K562 (cell line): ENCODE data around the gene DAG1. TPM values are rescaled to one million over a fixed set of nuclear protein-coding genes. Genes with fewer than 3 reads are reported as not detected.

Source experiments
- ATAC-seq: fragments of 200-7000 bp; cut with Tn5 transposase; 3 replicates; pipeline ENCODE4 v1.9.1; 2020; ENCODE audit warnings: moderate library complexity
- BruUV-seq: library from RNA; stranded (reverse); fragments of 400-500 nt; replicated peaks from 2 replicates; lab custom pipeline; 2021; lab: Mats Ljungman, UMichigan
- CTCF ChIA-PET: fragments of 300-600 bp; formaldehyde crosslinking; extraction: SDS; loops from one replicate; lab custom pipeline; 2021; ENCODE audit warnings: low intra/inter-chr PET ratio; lab: Yijun Ruan, JAX
- POLR2A ChIA-PET: fragments of 300-600, 350-650 bp; sonication (Branson Sonifier 250); formaldehyde crosslinking; extraction: SDS; loops from one replicate; lab custom pipeline; 2021; ENCODE audit warnings: antibody characterized with exemption, inconsistent platforms; lab: Yijun Ruan, JAX
- DNase-seq, 4 experiments: peaks; one replicate each; pipeline versions ENCODE4 v3.0.0 to v3.0.0-alpha.2; 2011 to 2018; ENCODE audit warnings: low spot score in 3 of 4, mixed read lengths in 3 of 4; ENCODE audit errors: extremely low read depth in 1 of 4
- FAIRE-seq: peaks from 2 replicates; lab custom pipeline; 2011; peaks lifted over from hg19 to GRCh38; lab: Jason Lieb, UNC
- H2AFZ ChIP-seq: 2 replicates; pipeline ENCODE4 v1.6.0; 2011; ENCODE audit warnings: low read depth, low read length, control low read depth, inconsistent platforms
- H3K27ac ChIP-seq: fragments of 200-600 bp; 3 replicates; pipeline ENCODE4 v1.8.0; 2011; ENCODE audit warnings: low read depth, mild to moderate bottlenecking, control low read depth, inconsistent platforms, low read length, moderate library complexity, mixed read lengths; ENCODE audit errors: extremely low read depth
- H3K27me3 ChIP-seq, 2 experiments: fragments of 300-600 bp in 1 of 2; 2 replicates in 1 of 2; 3 replicates in 1 of 2; pipeline versions ENCODE4 v1.6.0 to v1.8.0; 2011; ENCODE audit warnings: inconsistent platforms in 2 of 2, low read length in 2 of 2, mild to moderate bottlenecking in 1 of 2, mixed read lengths in 1 of 2, moderate library complexity in 1 of 2; ENCODE audit not compliant: control insufficient read depth in 2 of 2, insufficient read depth in 2 of 2
- H3K36me3 ChIP-seq: fragments of 300-600 bp; 3 replicates; pipeline ENCODE4 v1.8.0; 2011; ENCODE audit warnings: mild to moderate bottlenecking, low read length, inconsistent platforms; ENCODE audit not compliant: control insufficient read depth, insufficient read depth
- H3K4me1 ChIP-seq, 2 experiments: fragments of 200-600 bp in 1 of 2; replicated peaks in 1 of 2; 2 replicates in 1 of 2; 3 replicates in 1 of 2; pipeline versions ENCODE4 v1.5.1 to v1.8.0; 2011; ENCODE audit warnings: inconsistent platforms in 2 of 2, low read length in 2 of 2, mild to moderate bottlenecking in 1 of 2, mixed read lengths in 1 of 2, moderate library complexity in 1 of 2; ENCODE audit not compliant: control insufficient read depth in 2 of 2, insufficient read depth in 2 of 2
- H3K4me2 ChIP-seq: 2 replicates; pipeline ENCODE4 v1.6.1; 2011; ENCODE audit warnings: low read length, control low read depth, inconsistent platforms, mixed read lengths; ENCODE audit not compliant: insufficient read depth
- H3K4me3 ChIP-seq: fragments of 200-600 bp; sonication (generic), shearing (Covaris generic); 2 replicates; pipeline ENCODE4 v1.5.1; 2016; ENCODE audit warnings: control low read depth, inconsistent platforms
- H3K79me2 ChIP-seq: fragments of 200-600 bp; 3 replicates; pipeline ENCODE4 v1.8.0; 2011; ENCODE audit warnings: low read length, inconsistent platforms; ENCODE audit not compliant: control insufficient read depth, insufficient read depth
- H3K9ac ChIP-seq, 2 experiments: 2 replicates each; pipeline versions ENCODE4 v1.6.0 to v1.6.1; 2011; ENCODE audit warnings: low read depth in 2 of 2, low read length in 2 of 2, control low read depth in 1 of 2, inconsistent platforms in 1 of 2, mild to moderate bottlenecking in 1 of 2, mixed read lengths in 1 of 2; ENCODE audit not compliant: insufficient read depth in 1 of 2
- H3K9me1 ChIP-seq: one replicate; pipeline ENCODE4 v1.6.0; 2011; ENCODE audit warnings: inconsistent platforms, mild to moderate bottlenecking, low read length, moderate library complexity; ENCODE audit not compliant: control insufficient read depth, insufficient read depth
- H3K9me3 ChIP-seq: replicated peaks from 2 replicates; pipeline ENCODE4 v1.5.1; 2011; ENCODE audit warnings: low read depth, low read length, inconsistent platforms; ENCODE audit not compliant: control insufficient read depth, insufficient read depth
- H4K20me1 ChIP-seq: replicated peaks from 2 replicates; pipeline ENCODE4 v1.6.1; 2011; ENCODE audit warnings: low read length, inconsistent platforms, mixed read lengths; ENCODE audit not compliant: control insufficient read depth, insufficient read depth
- ARID3A ChIP-seq: IDR thresholded peaks from 2 replicates; pipeline ENCODE4 v1.6.1; 2012; ENCODE audit warnings: low read depth, low read length, improper control_type of control experiment, borderline replicate concordance
- BDP1 ChIP-seq: IDR thresholded peaks from 3 replicates; pipeline ENCODE4 v1.6.1; 2011; ENCODE audit not compliant: insufficient read length, insufficient read depth
- E2F1 ChIP-seq: sonication (generic); formaldehyde crosslinking; IDR thresholded peaks from 2 replicates; pipeline ENCODE4 v1.8.1; 2023; ENCODE audit warnings: mild to moderate bottlenecking, missing genetic modification reagents, moderate library complexity
- FOXP4 ChIP-seq: sonication (generic); formaldehyde crosslinking; IDR thresholded peaks from 2 replicates; pipeline ENCODE4 v1.8.0; 2022; ENCODE audit warnings: mild to moderate bottlenecking, missing genetic modification reagents, borderline replicate concordance
- HNRNPH1 ChIP-seq: fragments of 200-400 bp; formaldehyde crosslinking; optimal IDR thresholded peaks from 2 replicates; pipeline ENCODE3; 2017; ENCODE audit warnings: low read depth, mild to moderate bottlenecking, low read length, moderate library complexity
- NFYB ChIP-seq: IDR thresholded peaks from 2 replicates; pipeline ENCODE4 v1.6.1; 2011; ENCODE audit warnings: mild to moderate bottlenecking, moderate library complexity; ENCODE audit not compliant: insufficient read length; ENCODE audit errors: extremely low read depth
- POLR3G ChIP-seq: IDR thresholded peaks from 2 replicates; pipeline ENCODE4 v1.6.1; 2011; ENCODE audit not compliant: insufficient read length, insufficient replicate concordance; ENCODE audit errors: extremely low read depth
- PRMT5 ChIP-seq: sonication (generic); formaldehyde crosslinking; IDR thresholded peaks from 2 replicates; pipeline ENCODE4 v1.5.0; 2020; ENCODE audit warnings: missing genetic modification reagents
- RFX5 ChIP-seq: IDR thresholded peaks from 2 replicates; pipeline ENCODE4 v1.6.1; 2011; ENCODE audit warnings: low read depth, mild to moderate bottlenecking, improper control_type of control experiment, low read length
- TAL1 ChIP-seq: fragments of 450-650 bp; IDR thresholded peaks from 2 replicates; pipeline ENCODE4 v1.6.1; 2016; ENCODE audit warnings: mild to moderate bottlenecking
- ZBTB12 ChIP-seq: fragments of 250-450 bp; sonication (Bioruptor Pico); IDR thresholded peaks from 2 replicates; pipeline ENCODE4 v1.4.0; 2020
- ZNF133 ChIP-seq: fragments of 250-450 bp; sonication (Bioruptor Pico); IDR thresholded peaks from 2 replicates; pipeline ENCODE4 v1.4.0; 2020; ENCODE audit warnings: mild to moderate bottlenecking
- WGBS: fragments of 100-300 bp; shearing (Covaris generic); methylation state at CpG from one replicate; pipeline ENCODE4 v1.1.6; 2016; ENCODE audit warnings: low coverage, mixed read lengths; ENCODE audit not compliant: insufficient coverage; ENCODE audit errors: missing lambda C conversion rate; 5-methylcytosine and 5-hydroxymethylcytosine counted together
- in situ Hi-C: fragments of 300-500 bp; cut with MboI; formaldehyde crosslinking; loops from 4 replicates; pipeline ENCODE4 v1.15.0; 2018; ENCODE audit warnings: inconsistent platforms, mixed read lengths
- intact Hi-C: fragments of 100-400 bp; cut with micrococcal nuclease; formaldehyde crosslinking; loops from 2 replicates; pipeline ENCODE4 v1.14.2; 2022
- polyA plus RNA-seq, 8 experiments: library from polyadenylated mRNA; depleted of rRNA in 4 of 8; stranded (reverse) in 5 of 8; unstranded in 3 of 8; fragments of >200 nt; fragmentation: Nextera tagmentation in 2 of 8; fragmentation: Illumina TruSeq in 1 of 8; extraction: Ambion mirVana in 2 of 8; extraction: Trizol in 1 of 8; gene quantifications; 2 replicates each; pipeline versions ENCODE4 v1.2.1 to v1.2.3, GENCODE V29; 2011 to 2014; ENCODE audit warnings: inconsistent platforms in 1 of 8, missing spikeins in 1 of 8
- total RNA-seq, 7 experiments: library from RNA; depleted of rRNA in 6 of 7; stranded (reverse); fragments of >200 nt in 6 of 7; fragmentation: Illumina TruSeq in 2 of 7; extraction: Trizol in 2 of 7; gene quantifications; 2 replicates each; pipeline versions ENCODE4 v1.2.1 to v1.2.3, GENCODE V29; 2011 to 2021; ENCODE audit warnings: low replicate concordance in 1 of 7

The DAG1 gene
- total and polyA plus RNA-seq, 9 of the 15 experiments (the other 6 are each of a cell fraction or from before 2014, with no cell fraction given): 0.29 to 19.6 (median 8.2) TPM

DNA sequence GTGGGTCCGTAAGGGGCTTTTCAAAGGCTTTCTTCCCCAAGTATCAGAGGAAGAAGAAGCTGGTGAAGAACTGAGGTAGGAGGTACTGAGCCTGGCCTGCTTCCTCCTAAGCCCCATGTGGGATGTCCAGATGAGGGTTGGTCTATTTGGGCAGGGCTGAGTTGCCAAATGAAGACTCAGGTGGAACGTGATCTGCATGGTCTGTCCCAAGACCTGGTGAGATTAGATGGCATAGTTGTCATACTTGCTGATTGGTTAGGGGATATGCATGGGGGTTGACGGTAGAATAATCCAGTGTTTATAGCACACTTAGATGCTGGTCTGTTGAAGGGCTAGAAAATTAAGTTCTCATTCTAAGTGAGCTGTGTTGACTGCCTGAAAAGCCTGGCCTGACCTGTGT is 47.9 kb downstream of the DAG1 start:
- peaks cover 39% of the 10 kb centered on the region; the same call in 2 of the 3 replicates for H3K36me3 ChIP-seq
- BruUV-seq: no TSS peak
- ChIA-PET POLR2A (interaction anchor here (1.3 to 1.8 kb wide), 2 partner anchors 9 to 12 kb away, joined by 6 to 9 read pairs; no protein-coding TSS in a partner anchor), CTCF (no interaction called here)
- H3K27me3 ChIP-seq: no peaks in the 10 kb centered on the region
- in situ Hi-C loops: no loop called here
- no peak for DNase-seq
- no peak overlapping the region for H3K27ac ChIP-seq
- H2AFZ ChIP-seq: no peak overlapping the region
- no peak for ATAC-seq
- WGBS: 78% methylated on average over 3 of the region's 3 CpGs
- no peak overlapping the region for H3K4me3 ChIP-seq
- TF ChIP-seq ZBTB12 (CRISPR knock-in tag): no peak
- TF ChIP-seq PRMT5 (CRISPR knock-in tag): no peak
- TF ChIP-seq NFYB: no peak
- TF ChIP-seq ZNF133 (CRISPR knock-in tag): no peak
- no peak for TF ChIP-seq E2F1
- no peak for TF ChIP-seq BDP1
- TF ChIP-seq POLR3G: no peak
- no peak for TF ChIP-seq TAL1
- TF ChIP-seq FOXP4 (CRISPR knock-in tag): no peak
- no peak for TF ChIP-seq ARID3A
- no peak for TF ChIP-seq RFX5
- no peak for TF ChIP-seq HNRNPH1
- H3K79me2 ChIP-seq: no peaks in the 10 kb centered on the region
- intact Hi-C loops: no loop called here
- no peaks in the 10 kb centered on the region; a peak in 1 of 5 replicates for H3K4me1 ChIP-seq
- H4K20me1 ChIP-seq: no peaks in the 10 kb centered on the region
- no peaks in the 10 kb centered on the region for H3K9me3 ChIP-seq
- H3K9ac ChIP-seq: no peak overlapping the region
- no peaks in the 10 kb centered on the region for H3K9me1 ChIP-seq
- no peak for FAIRE-seq
- no peak overlapping the region for H3K4me2 ChIP-seq
